CD1c-positive myeloid dendritic cell (primary cell): ENCODE measurements around the gene POMT2.

Experiments used
- DNase-seq: peaks from one replicate; pipeline ENCODE4 v3.0.0-alpha.2; 2016; ENCODE audit errors: extremely low spot score

POMT2 gene

GRCh38 chr14:77240336-77240915 lies 80.3 kb downstream of the POMT2 start:
- no peak for DNase-seq

GRCh38 chr14:77239412-77239811 lies 81.3 kb downstream of the POMT2 start:
- no peak for DNase-seq

- no peak for DNase-seq
Observed at GRCh38 chr14:77238996-77239395, 81.7 kb downstream of the POMT2 start.

- DNase-seq, result no peak
Observed at GRCh38 chr14:77238356-77238755, 82.3 kb downstream of the POMT2 start.

GRCh38 chr14:77236814-77237213 lies 83.9 kb downstream of the POMT2 start:
- DNase-seq, result no peak

GRCh38 chr14:77231721-77232120 lies 89.0 kb downstream of the POMT2 start:
- no peak for DNase-seq

GRCh38 chr14:77230914-77231313 lies 89.8 kb downstream of the POMT2 start:
- DNase-seq, result no peak

GRCh38 chr14:77228056-77228455 lies 92.6 kb downstream of the POMT2 start:
- DNase-seq, result no peak

GRCh38 chr14:77225892-77226557 lies 94.7 kb downstream of the POMT2 start:
- no peak for DNase-seq

GRCh38 chr14:77225254-77225653 lies 95.4 kb downstream of the POMT2 start:
- no peak for DNase-seq
